ENCODE results near the gene RBM34.
"Not testable (repeated sequence)": the region's sequence is repeated elsewhere in the genome, so short reads cannot be mapped to it uniquely, and the experiment has no call there.

RBM34 gene

DNA sequence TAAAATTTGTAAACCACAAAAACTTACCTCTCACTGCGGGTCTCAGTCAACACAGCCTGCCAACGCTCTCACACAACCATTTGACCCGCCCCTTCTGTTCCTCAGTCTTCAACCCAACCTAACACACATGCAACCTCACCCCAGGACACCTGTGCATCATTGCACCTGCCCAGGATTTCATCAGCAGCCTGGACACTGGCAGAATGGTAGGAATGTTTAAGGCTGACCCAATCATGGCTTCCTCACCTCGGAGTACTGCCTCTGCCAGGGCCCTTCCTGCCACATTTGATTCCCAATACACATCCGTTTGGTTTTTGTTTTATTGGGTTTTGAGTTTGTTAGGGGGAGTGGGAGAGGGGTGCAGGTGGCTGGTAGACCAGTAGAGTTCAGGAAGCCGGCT is 73.1 kb downstream of the RBM34 start:
- no peaks in the 10 kb centered on the region for H3K9me2 ChIP-seq (replicated peaks; ENCODE audit: low read depth, low read length)
- H3K27me3 ChIP-seq (ENCODE audit: insufficient read depth, low read length, poor library complexity, severe bottlenecking) = no peaks in the 10 kb centered on the region
- no peaks in the 10 kb centered on the region for H3F3A ChIP-seq (ENCODE audit: low read depth)
- H3K79me2 ChIP-seq (ENCODE audit: insufficient read depth, low read length) = no peaks in the 10 kb centered on the region
- H3K4me2 ChIP-seq (ENCODE audit: low read depth, low read length, poor library complexity, severe bottlenecking) = no peak overlapping the region
- H3K4me1 ChIP-seq (ENCODE audit: insufficient read depth, low read length, poor library complexity, severe bottlenecking) = peaks cover 12% of the 10 kb centered on the region
- no peak overlapping the region for H2AFZ ChIP-seq (ENCODE audit: low read length)
- H4K20me1 ChIP-seq (ENCODE audit: insufficient read depth, low read length, poor library complexity, severe bottlenecking) = no peaks in the 10 kb centered on the region
- H3K4me3 ChIP-seq (ENCODE audit: low read length, poor library complexity, severe bottlenecking) = no peak overlapping the region
- no peaks in the 10 kb centered on the region for H3K36me3 ChIP-seq (ENCODE audit: insufficient read depth, low read length)
- no peak overlapping the region for H3K9ac ChIP-seq (ENCODE audit: low read depth, low read length, poor library complexity, severe bottlenecking)
- TF ChIP-seq, protein P1, sequence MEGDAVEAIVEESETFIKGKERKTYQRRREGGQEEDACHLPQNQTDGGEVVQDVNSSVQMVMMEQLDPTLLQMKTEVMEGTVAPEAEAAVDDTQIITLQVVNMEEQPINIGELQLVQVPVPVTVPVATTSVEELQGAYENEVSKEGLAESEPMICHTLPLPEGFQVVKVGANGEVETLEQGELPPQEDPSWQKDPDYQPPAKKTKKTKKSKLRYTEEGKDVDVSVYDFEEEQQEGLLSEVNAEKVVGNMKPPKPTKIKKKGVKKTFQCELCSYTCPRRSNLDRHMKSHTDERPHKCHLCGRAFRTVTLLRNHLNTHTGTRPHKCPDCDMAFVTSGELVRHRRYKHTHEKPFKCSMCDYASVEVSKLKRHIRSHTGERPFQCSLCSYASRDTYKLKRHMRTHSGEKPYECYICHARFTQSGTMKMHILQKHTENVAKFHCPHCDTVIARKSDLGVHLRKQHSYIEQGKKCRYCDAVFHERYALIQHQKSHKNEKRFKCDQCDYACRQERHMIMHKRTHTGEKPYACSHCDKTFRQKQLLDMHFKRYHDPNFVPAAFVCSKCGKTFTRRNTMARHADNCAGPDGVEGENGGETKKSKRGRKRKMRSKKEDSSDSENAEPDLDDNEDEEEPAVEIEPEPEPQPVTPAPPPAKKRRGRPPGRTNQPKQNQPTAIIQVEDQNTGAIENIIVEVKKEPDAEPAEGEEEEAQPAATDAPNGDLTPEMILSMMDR (conservative IDR thresholded peaks at IDR 0.05; ENCODE audit: low read length) = no peak
- TF ChIP-seq EZH2phosphoT487 (IDR thresholded peaks at IDR 0.05; ENCODE audit: borderline replicate concordance) = no peak
- no peaks in the 10 kb centered on the region for H3K9me3 ChIP-seq (ENCODE audit: insufficient read depth, low read depth, low read length)

GRCh38 chr1:235085411-235086117 is 75.5 kb downstream of the RBM34 start:
- H3K4me3 ChIP-seq (ENCODE audit: low read length, poor library complexity, severe bottlenecking); H2AFZ ChIP-seq (ENCODE audit: low read length); H3K9me3 ChIP-seq (ENCODE audit: insufficient read depth, low read depth, low read length); H3K36me3 ChIP-seq (ENCODE audit: insufficient read depth, low read length); H4K20me1 ChIP-seq (ENCODE audit: insufficient read depth, low read length, poor library complexity, severe bottlenecking); H3F3A ChIP-seq (ENCODE audit: low read depth); H3K9ac ChIP-seq (ENCODE audit: low read depth, low read length, poor library complexity, severe bottlenecking); H3K9me2 ChIP-seq (replicated peaks; ENCODE audit: low read depth, low read length); H3K79me2 ChIP-seq (ENCODE audit: insufficient read depth, low read length); H3K27me3 ChIP-seq (ENCODE audit: insufficient read depth, low read length, poor library complexity, severe bottlenecking); H3K4me2 ChIP-seq (ENCODE audit: low read depth, low read length, poor library complexity, severe bottlenecking): not testable (repeated sequence)
- H3K4me1 ChIP-seq (ENCODE audit: insufficient read depth, low read length, poor library complexity, severe bottlenecking) = peaks cover 21% of the 10 kb centered on the region

All from Loucy (cell line).